K562 (cell line): ENCODE results near the gene ZNF18.

Source experiments
- HDAC2 ChIP-seq: fragments of 450-650 bp; IDR thresholded peaks from 2 replicates; pipeline ENCODE4 v1.6.1; 2016; ENCODE audit warnings: mild to moderate bottlenecking
- MITF ChIP-seq: IDR thresholded peaks from 2 replicates; pipeline ENCODE4 v1.6.1; 2014; ENCODE audit warnings: antibody characterized with exemption
- NR2C1 ChIP-seq, 2 experiments: fragments of 450-650 bp; IDR thresholded peaks; 2 replicates each; pipeline ENCODE4 v1.6.1; 2017; ENCODE audit warnings: mild to moderate bottlenecking in 2 of 2, antibody characterized with exemption in 1 of 2, inconsistent platforms in 1 of 2, missing compliant biosample characterization in 1 of 2, missing genetic modification characterization in 1 of 2
- POLR2A ChIP-seq: fragments of 450-650 bp; conservative IDR thresholded peaks from 2 replicates; pipeline ENCODE4 v1.6.1; 2016
- RFX5 ChIP-seq: IDR thresholded peaks from 2 replicates; pipeline ENCODE4 v1.6.1; 2011; ENCODE audit warnings: low read depth, mild to moderate bottlenecking, improper control_type of control experiment, low read length
- ZC3H11A ChIP-seq: IDR thresholded peaks from 2 replicates; pipeline ENCODE4 v1.6.1; 2012; ENCODE audit warnings: low read depth, low read length, improper control_type of control experiment
- ZNF280B ChIP-seq: fragments of 250-450 bp; sonication (Bioruptor Pico); IDR thresholded peaks from 2 replicates; pipeline ENCODE4 v1.5.1; 2021; ENCODE audit warnings: mild to moderate bottlenecking

GRCh38 chr17:12027658-12028057 is 30.4 kb upstream of the ZNF18 start:
- TF ChIP-seq ZC3H11A: no peak
- no peak for TF ChIP-seq RFX5
- TF ChIP-seq HDAC2: no peak
- no peak for TF ChIP-seq ZNF280B
- no peak for TF ChIP-seq NR2C1 (IDR thresholded peaks at IDR 0.05)
- no peak for TF ChIP-seq NR2C1 (tag; IDR thresholded peaks at IDR 0.05)
- no peak for TF ChIP-seq POLR2A
- TF ChIP-seq MITF: no peak
